Smooth muscle cell (in vitro differentiated cells): ENCODE measurements around the gene JOSD2. TPM values are rescaled to one million over a fixed set of nuclear protein-coding genes. Genes with fewer than 3 reads are reported as not detected.

Source experiments
- DNase-seq: peaks from one replicate; lab custom pipeline; 2025; ENCODE audit not compliant: unreplicated experiment; lab: John Stamatoyannopoulos, UW
- H2AFZ ChIP-seq: fragments of 200-600 bp; sonication (generic); 2 replicates; pipeline ENCODE4 v1.6.0; 2016; ENCODE audit warnings: antibody characterized with exemption, low read depth, mild to moderate bottlenecking
- H3F3A ChIP-seq: fragments of 200-600 bp; sonication (generic); 2 replicates; pipeline ENCODE4 v1.6.0; 2017; ENCODE audit warnings: antibody characterized with exemption, low read depth
- H3K27ac ChIP-seq: fragments of 200-600 bp; sonication (generic); 2 replicates; pipeline ENCODE4 v1.5.1; 2016; ENCODE audit warnings: low read depth, mild to moderate bottlenecking
- H3K27me3 ChIP-seq: fragments of 200-600 bp; sonication (generic); 2 replicates; pipeline ENCODE4 v1.6.1; 2016; ENCODE audit warnings: low read depth, mild to moderate bottlenecking
- H3K36me3 ChIP-seq: fragments of 200-600 bp; sonication (generic); 2 replicates; pipeline ENCODE4 v1.5.1; 2016; ENCODE audit warnings: low read depth
- H3K4me1 ChIP-seq: fragments of 200-600 bp; sonication (generic); 2 replicates; pipeline ENCODE4 v1.5.1; 2016; ENCODE audit warnings: low read depth
- H3K4me2 ChIP-seq: fragments of 200-600 bp; sonication (generic); 2 replicates; pipeline ENCODE4 v1.6.0; 2016; ENCODE audit warnings: mild to moderate bottlenecking
- H3K4me3 ChIP-seq: fragments of 200-600 bp; sonication (generic); 2 replicates; pipeline ENCODE4 v1.5.1; 2016; ENCODE audit warnings: mild to moderate bottlenecking
- H3K79me2 ChIP-seq: fragments of 200-600 bp; sonication (generic); 2 replicates; pipeline ENCODE4 v1.6.0; 2016; ENCODE audit warnings: low read depth, mild to moderate bottlenecking
- H3K9ac ChIP-seq: fragments of 200-600 bp; sonication (generic); 2 replicates; pipeline ENCODE4 v1.6.0; 2016; ENCODE audit warnings: low read depth
- H3K9me3 ChIP-seq: fragments of 200-600 bp; sonication (generic); replicated peaks from 2 replicates; pipeline ENCODE4 v1.5.1; 2016; ENCODE audit warnings: low read depth
- H4K20me1 ChIP-seq: fragments of 200-600 bp; sonication (generic); 2 replicates; pipeline ENCODE4 v1.6.0; 2016; ENCODE audit warnings: low read depth
- WGBS: methylation state at CpG from one replicate; pipeline ENCODE4 v1.1.7; 2016; ENCODE audit warnings: low lambda C conversion rate; 5-methylcytosine and 5-hydroxymethylcytosine counted together
- polyA plus RNA-seq: library from polyadenylated mRNA; unstranded; fragments of >200 nt; fragmentation: Nextera tagmentation; extraction: Ambion mirVana; gene quantifications from 2 replicates; pipeline ENCODE4 v1.2.1, GENCODE V29; 2016
- total RNA-seq: library from RNA; depleted of rRNA; stranded (reverse); fragments of >200 nt; gene quantifications from 2 replicates; pipeline ENCODE4 v1.2.3, GENCODE V29; 2014
- TF ChIP-seq, protein P1 (sequence below): fragments of 200-600 bp; sonication (generic); IDR thresholded peaks from 2 replicates; pipeline ENCODE4 v1.5.1; 2017; ENCODE audit warnings: borderline replicate concordance, mild to moderate bottlenecking, antibody characterized with exemption; ENCODE audit not compliant: insufficient read depth, poor library complexity, severe bottlenecking

The JOSD2 gene
- total and polyA plus RNA-seq, 2 experiments from 2014 or later = 17.1 to 77.6 TPM

DNA sequence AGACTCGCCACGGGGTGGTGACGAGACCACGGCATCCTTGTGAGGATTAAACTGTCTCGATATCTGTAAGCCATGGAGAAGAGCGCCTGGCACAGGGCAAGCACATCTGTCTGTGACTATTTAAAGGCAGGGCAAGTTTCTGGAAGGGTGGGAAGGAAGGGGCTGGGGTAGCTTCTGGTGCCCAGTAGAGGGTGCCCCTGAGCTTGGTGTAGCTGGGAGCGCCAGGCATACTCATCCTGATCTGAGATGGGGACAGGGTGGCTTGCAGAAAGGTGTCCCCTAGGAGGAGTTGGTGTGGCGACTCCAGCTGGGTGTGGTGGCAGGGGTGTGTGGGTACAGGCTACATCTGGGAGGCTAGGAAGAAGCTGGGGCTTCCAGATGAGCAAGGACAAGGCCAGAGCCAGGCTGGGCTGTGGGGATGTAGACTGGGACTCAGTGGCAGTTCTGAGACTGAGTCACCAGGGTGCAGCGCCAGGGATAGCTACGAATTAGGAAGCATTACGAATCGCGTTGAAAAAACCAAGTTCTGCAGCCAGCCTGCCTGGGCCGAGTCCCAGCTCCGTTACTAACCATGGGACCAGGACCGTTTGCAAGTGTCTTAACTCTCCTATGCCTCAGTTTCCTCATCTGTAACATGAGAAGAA is 25.8 kb upstream of the JOSD2 start:
- no peak overlapping the region for H3K4me2 ChIP-seq
- H3K4me1 ChIP-seq = no peaks in the 10 kb centered on the region
- TF ChIP-seq, protein P1, sequence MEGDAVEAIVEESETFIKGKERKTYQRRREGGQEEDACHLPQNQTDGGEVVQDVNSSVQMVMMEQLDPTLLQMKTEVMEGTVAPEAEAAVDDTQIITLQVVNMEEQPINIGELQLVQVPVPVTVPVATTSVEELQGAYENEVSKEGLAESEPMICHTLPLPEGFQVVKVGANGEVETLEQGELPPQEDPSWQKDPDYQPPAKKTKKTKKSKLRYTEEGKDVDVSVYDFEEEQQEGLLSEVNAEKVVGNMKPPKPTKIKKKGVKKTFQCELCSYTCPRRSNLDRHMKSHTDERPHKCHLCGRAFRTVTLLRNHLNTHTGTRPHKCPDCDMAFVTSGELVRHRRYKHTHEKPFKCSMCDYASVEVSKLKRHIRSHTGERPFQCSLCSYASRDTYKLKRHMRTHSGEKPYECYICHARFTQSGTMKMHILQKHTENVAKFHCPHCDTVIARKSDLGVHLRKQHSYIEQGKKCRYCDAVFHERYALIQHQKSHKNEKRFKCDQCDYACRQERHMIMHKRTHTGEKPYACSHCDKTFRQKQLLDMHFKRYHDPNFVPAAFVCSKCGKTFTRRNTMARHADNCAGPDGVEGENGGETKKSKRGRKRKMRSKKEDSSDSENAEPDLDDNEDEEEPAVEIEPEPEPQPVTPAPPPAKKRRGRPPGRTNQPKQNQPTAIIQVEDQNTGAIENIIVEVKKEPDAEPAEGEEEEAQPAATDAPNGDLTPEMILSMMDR = peak; percentile 10
- no peak overlapping the region for H3K4me3 ChIP-seq
- H3K27me3 ChIP-seq = no peaks in the 10 kb centered on the region
- 85% methylated on average over 16 of the region's 16 CpGs for WGBS
- H3F3A ChIP-seq = no peaks in the 10 kb centered on the region
- no peak overlapping the region for H3K9ac ChIP-seq
- H3K27ac ChIP-seq = no peak overlapping the region
- DNase-seq = no peak
- no peaks in the 10 kb centered on the region for H4K20me1 ChIP-seq
- H3K9me3 ChIP-seq = peaks cover 3% of the 10 kb centered on the region
- no peak overlapping the region for H2AFZ ChIP-seq
- H3K36me3 ChIP-seq = no peaks in the 10 kb centered on the region
- H3K79me2 ChIP-seq = no peaks in the 10 kb centered on the region

DNA sequence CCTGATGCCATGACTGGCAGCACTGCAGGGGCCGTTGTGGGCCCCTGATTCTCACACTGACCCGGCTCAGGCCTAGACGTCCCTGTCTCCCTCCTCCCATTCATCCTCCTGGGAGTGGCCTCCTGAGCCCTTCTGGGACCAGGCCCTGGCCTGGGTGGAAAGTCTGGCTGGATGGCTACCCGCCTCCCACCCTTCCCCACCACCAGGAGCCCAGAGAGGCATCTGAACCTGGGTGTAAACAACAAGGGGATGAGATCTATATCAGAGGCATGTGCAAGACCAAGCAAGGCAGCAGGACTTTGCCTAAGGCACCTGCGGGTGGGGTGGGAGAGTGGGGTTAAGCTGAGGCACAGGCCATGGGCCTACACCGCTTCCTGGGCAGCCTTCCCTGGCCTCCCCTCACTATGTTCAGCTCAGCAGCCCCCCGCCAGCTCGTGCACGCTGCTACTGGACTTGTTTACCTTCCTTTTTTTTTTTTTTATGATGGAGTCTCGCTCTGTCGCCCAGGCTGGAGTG is 24.7 kb upstream of the JOSD2 start:
- no peaks in the 10 kb centered on the region for H4K20me1 ChIP-seq
- TF ChIP-seq, protein P1 = no peak
- peaks cover 3% of the 10 kb centered on the region for H3K9me3 ChIP-seq
- no peaks in the 10 kb centered on the region for H3K36me3 ChIP-seq
- WGBS = 80% methylated on average over 9 of the region's 11 CpGs
- H3K79me2 ChIP-seq = no peaks in the 10 kb centered on the region
- no peaks in the 10 kb centered on the region for H3F3A ChIP-seq
- H2AFZ ChIP-seq = no peak overlapping the region
- no peak for DNase-seq
- H3K27ac ChIP-seq = no peak overlapping the region
- no peaks in the 10 kb centered on the region for H3K27me3 ChIP-seq
- H3K4me3 ChIP-seq = no peak overlapping the region
- H3K4me1 ChIP-seq = no peaks in the 10 kb centered on the region
- no peak overlapping the region for H3K9ac ChIP-seq
- H3K4me2 ChIP-seq = no peak overlapping the region

DNA sequence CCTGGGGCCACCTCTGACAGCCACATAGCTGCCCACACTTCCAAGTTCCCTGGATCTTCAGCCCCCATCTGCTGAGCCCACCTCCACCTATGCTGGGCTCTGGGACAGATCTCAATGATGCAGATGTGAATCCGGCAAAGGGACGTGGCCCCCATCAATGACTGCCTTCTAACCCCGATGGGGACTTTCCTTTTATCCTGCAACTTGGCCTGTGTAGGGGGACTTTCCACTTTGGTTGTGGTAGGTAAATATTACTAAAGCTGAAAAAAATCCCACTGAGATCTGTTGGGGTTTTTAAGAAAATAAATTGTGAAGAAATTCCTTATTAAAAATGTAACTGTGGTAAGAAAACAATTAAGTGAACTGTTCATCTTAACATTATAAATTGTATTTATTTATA is 23.5 kb upstream of the JOSD2 start:
- H3F3A ChIP-seq = no peaks in the 10 kb centered on the region
- no peaks in the 10 kb centered on the region for H3K79me2 ChIP-seq
- no peak for DNase-seq
- no peaks in the 10 kb centered on the region for H3K4me1 ChIP-seq
- TF ChIP-seq, protein P1 = no peak
- H3K4me2 ChIP-seq = no peak overlapping the region
- no peak overlapping the region for H3K27ac ChIP-seq
- no peaks in the 10 kb centered on the region for H4K20me1 ChIP-seq
- peaks cover 3% of the 10 kb centered on the region for H3K9me3 ChIP-seq
- H2AFZ ChIP-seq = no peak overlapping the region
- WGBS = 95% methylated on average over 3 of the region's 3 CpGs
- H3K9ac ChIP-seq = no peak overlapping the region
- H3K4me3 ChIP-seq = no peak overlapping the region
- no peaks in the 10 kb centered on the region for H3K27me3 ChIP-seq
- no peaks in the 10 kb centered on the region for H3K36me3 ChIP-seq

DNA sequence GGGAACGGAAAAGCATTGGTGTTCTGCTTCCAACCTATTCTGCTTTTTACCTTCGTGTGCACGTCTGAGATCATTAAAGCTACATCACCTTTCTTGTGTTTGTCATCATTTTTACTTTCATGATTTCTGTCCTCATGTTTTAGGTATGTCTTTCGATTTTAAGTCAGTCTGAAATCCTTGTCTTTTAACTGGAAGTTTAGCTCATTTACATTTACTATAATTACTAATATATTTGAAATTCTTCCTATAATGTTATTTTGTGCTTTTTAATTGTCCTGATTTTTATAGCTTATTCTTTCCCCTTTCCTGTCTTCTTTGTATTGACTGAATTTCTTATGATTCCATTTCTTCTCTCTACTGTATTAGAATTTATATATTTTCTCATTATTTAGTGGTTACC is 22.0 kb upstream of the JOSD2 start:
- no peaks in the 10 kb centered on the region for H4K20me1 ChIP-seq

More for the DNA sequence above, 22.0 kb upstream of the JOSD2 start:
- WGBS = 88% methylated on average over 4 of the region's 4 CpGs
- no peaks in the 10 kb centered on the region for H3F3A ChIP-seq
- H2AFZ ChIP-seq = no peak overlapping the region
- no peaks in the 10 kb centered on the region for H3K4me1 ChIP-seq
- H3K4me3 ChIP-seq = no peak overlapping the region
- no peak for DNase-seq
- no peaks in the 10 kb centered on the region for H3K79me2 ChIP-seq
- no peak overlapping the region for H3K9ac ChIP-seq
- TF ChIP-seq, protein P1 = no peak
- peaks cover 3% of the 10 kb centered on the region for H3K9me3 ChIP-seq
- H3K36me3 ChIP-seq = no peaks in the 10 kb centered on the region
- no peaks in the 10 kb centered on the region for H3K27me3 ChIP-seq
- H3K27ac ChIP-seq = no peak overlapping the region
- H3K4me2 ChIP-seq = no peak overlapping the region
